CD4-positive, alpha-beta T cell treated with Interleukin-1 beta for 1 hour (primary cell): ENCODE measurements around the gene IFNAR2.
"Not testable (repeated sequence)": the region's sequence is repeated elsewhere in the genome, so short reads cannot be mapped to it uniquely, and the experiment has no call there.

Experiments used
- DNase-seq, 2 donors: peaks; one replicate each; pipeline ENCODE4 v3.0.0-alpha.2; 2020 to 2022

Gene IFNAR2

DNA sequence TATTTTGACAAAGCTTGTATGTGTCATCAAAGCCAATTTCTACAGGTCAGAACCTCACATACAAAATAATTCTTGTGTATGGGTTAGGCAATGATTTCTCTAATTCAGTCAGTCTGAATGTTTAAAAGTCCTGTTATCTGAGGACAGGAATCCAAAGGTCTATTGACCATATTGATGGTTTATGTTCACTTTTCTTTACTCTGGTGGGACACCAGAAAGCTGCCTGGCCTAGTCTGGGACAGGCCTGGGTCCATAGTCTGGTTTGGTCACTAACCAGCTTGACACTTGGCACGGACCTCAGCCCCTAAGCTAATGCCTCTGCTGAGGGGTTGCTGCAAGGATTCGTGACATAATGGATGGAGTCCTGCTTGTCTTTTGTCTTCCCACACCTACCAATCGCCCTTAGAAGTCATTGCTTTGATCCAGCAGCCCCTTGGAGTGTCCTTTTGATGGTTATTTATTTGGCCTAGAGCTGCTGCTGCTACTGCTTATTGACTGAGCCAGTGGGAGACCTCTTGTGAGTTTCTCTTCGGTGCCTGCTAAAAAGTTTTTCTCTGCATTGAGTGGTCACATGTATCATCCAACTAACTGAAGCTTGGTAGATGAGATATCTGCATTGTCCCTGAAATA lies 15.7 kb downstream of the IFNAR2 start:
- no peak for DNase-seq

DNA sequence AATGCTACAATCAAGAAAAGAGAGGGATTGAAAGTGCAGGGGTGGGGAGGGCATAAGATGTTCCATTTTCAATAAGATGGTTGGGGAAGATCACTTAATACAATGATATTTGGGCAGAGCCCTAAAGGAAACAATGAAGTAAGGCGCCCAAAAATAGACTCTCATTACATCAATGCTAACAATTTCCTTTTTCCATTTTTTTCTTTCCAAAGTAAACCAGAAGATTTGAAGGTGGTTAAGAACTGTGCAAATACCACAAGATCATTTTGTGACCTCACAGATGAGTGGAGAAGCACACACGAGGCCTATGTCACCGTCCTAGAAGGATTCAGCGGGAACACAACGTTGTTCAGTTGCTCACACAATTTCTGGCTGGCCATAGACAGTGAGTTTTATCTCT lies 16.8 kb downstream of the IFNAR2 start:
- DNase-seq: no peak

- DNase-seq: no peak
These were observed 17.2 kb downstream of the IFNAR2 start for GRCh38 chr21:33246963-33247362.

DNA sequence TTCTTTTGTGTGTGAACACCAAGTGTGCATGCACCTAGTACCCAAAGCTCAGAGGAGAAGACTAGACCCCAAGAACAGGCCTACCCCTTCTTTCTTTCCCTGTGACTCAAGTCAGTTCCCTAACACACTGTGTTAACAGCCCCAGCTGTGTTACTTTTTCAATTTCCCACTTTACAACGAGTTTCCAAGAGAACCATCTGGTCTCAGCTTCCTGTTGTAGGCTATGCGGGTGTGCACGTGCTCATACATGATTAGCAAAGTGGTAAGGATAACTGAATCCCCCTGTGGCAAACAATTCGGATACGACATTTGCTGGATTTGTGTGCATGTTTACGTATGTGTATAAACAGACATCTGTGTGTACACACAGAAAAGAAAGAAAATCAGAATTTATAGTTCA lies 17.9 kb downstream of the IFNAR2 start:
- DNase-seq: no peak

DNA sequence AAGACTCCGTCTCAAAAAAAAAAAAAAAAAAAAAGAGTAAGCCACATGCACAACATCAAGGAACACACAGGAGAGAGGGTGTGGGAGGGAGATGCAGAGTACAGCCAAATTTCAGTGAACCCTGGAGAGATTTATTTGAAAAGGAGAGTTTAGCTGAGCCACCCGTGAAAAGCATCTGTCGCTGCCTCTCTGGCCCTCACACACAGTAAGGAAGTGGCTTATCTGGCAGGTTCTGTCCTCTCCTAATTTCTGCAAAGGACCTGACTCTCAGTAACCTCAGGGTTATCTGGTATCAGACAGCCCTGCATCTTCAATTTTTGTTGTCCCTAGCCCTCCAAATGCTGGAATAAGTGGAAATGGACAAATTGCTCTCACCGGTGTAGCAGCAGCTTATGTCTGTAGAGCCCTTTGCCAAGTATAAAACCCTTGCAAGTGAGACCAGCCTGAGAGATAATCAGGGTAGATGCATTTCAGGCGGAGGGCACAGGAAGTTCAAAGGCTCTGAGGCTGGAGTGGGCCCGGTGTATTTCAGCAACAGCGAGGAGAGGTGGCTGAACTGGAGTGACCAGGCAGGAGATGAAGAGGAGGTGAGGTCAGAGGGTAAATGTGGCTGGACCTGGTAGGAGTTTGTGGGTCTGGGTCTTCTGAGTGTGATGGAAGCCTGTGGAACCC lies 19.7 kb downstream of the IFNAR2 start:
- no peak for DNase-seq

- no peak for DNase-seq
These were observed 21.4 kb downstream of the IFNAR2 start for GRCh38 chr21:33251119-33251518.

GRCh38 chr21:33253382-33253781 lies 23.6 kb downstream of the IFNAR2 start:
- not testable (repeated sequence) for DNase-seq

GRCh38 chr21:33254766-33255165 lies 25.0 kb downstream of the IFNAR2 start:
- DNase-seq: no peak

GRCh38 chr21:33255404-33255803 lies 25.7 kb downstream of the IFNAR2 start:
- DNase-seq: no peak

GRCh38 chr21:33256019-33256418 lies 26.3 kb downstream of the IFNAR2 start:
- DNase-seq: no peak

GRCh38 chr21:33257094-33257803 lies 27.5 kb downstream of the IFNAR2 start:
- DNase-seq: no peak

GRCh38 chr21:33258475-33258874 lies 28.7 kb downstream of the IFNAR2 start:
- no peak for DNase-seq

DNA sequence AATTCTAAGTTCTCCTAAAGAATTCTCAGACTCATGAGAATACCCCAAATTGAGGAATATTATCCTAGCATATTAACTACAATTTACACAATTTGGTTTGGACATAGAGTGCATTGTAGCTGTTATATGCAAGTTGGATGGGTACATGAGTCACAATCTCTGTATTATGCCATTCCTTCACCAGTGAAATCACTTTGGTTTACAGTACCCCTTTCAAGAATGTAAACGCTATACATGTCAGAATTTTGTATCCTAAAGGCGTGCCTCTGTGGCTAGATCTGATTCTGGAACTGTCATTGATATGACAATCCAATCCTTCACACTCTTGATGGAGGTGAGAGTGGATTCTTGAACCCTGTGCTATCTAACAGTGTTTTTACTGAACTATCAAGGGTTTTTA lies 29.7 kb downstream of the IFNAR2 start:
- DNase-seq: no peak

DNA sequence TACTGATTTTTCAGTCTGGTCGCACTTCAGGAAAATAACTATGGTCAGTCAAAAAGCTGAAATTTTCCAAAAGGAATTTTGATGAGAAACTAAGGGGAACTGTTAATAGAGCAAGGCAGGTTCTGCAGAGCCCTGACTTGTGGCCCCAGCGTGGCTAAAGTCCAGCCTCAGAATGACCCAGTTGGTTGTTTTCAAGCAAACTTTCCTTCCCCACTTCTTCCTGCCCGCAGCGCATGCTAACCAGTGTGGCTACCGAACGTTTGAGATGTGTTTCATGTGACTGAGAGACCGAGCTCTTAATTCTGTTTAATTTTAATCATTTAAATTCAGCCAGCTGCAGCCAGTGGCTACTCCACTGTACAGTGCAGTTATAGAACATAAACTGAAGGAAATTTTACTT lies 30.3 kb downstream of the IFNAR2 start:
- no peak for DNase-seq

- DNase-seq: peak in 1 of 2 donors; percentile 38
These were observed 31.9 kb downstream of the IFNAR2 start for GRCh38 chr21:33261635-33262034.

DNA sequence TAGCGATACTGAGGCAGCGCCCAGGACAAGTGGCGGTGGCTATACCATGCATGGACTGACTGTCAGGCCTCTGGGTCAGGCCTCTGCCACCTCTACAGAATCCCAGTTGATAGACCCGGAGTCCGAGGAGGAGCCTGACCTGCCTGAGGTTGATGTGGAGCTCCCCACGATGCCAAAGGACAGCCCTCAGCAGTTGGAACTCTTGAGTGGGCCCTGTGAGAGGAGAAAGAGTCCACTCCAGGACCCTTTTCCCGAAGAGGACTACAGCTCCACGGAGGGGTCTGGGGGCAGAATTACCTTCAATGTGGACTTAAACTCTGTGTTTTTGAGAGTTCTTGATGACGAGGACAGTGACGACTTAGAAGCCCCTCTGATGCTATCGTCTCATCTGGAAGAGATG lies 33.2 kb downstream of the IFNAR2 start:
- DNase-seq: no peak

DNA sequence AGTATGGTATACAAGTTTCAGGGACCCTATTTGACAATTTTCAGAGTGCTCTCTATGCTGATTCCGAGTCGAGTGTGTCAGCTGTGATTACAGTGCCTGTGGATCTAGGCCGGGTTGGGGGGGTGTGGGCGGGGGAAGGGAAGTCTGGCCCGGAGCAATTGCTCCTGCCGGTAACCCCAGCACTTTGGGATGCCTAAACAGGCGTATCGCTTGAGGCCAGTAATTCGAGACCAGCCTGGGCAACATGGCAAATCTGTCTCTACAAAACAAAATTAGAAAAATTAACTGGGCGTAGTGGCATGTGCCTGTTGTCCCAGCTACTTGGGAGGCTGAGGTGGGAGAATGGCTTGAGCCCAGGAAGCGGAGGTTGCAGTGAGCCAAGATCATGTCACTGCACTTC lies 34.8 kb downstream of the IFNAR2 start:
- no peak for DNase-seq

DNA sequence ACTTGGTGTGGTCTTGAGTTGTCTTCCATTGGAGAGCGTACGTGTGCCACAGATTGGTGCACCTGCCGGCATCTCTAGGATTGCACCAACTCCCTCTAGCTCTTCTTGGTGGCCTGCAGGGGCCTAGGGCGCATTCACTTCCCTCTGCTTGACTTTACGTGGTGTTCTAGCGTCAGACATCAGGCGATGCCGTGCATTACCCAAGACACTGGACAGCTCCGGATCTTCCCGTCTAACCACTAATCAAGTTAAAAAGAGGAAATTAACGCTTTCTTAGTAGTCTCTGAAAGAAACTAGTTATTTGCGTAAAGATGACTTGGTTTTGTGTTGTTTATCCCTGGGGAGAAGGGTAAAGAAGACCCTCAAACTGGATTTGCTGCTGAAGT lies 35.9 kb downstream of the IFNAR2 start:
- DNase-seq: peak; percentile 45 to 82

DNA sequence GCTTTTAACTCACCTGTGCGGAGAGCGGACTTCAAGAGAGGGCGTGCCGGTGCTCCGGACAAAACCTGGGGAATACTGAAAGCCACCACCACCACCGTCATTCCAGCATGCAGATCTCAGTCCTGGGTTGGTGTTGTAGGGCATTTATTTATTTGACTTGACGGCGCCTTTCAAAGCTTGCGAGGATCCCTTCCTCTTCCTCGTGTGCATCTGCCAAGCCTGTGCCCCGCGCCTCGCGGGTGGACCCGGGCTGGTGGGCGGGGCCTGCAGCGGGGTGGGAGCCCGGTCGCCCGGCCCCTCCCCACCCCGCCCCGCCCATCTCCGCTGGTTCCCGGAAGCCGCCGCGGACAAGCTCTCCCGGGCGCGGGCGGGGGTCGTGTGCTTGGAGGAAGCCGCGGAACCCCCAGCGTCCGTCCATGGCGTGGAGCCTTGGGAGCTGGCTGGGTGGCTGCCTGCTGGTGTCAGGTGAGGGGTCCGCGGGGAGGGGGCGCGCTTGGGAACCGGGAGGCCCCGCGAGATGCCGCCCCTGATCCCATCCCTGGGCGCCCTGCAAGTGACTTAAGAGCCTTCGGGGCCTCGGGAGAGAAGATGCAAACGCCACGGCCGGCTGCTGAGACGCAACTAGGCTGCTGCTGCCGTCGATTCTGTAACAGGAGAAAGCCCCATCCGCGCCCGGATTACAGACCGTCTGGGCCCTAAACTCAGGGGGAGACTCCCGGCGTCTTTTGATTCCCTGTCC lies 36.5 kb downstream of the IFNAR2 start, which contains the start of gene IL10RB:
Gene IL10RB (plus strand): TSS at position 318 of the 739 bp plus-strand sequence. CDS start 99 bp downstream, at position 417.
- DNase-seq: peak; percentile 76 to 80

- peak; percentile 36 to 37 for DNase-seq
These were observed 37.0 kb downstream of the IFNAR2 start for GRCh38 chr21:33266789-33267135.

- no peak for DNase-seq
These were observed 37.5 kb downstream of the IFNAR2 start for GRCh38 chr21:33267250-33267649.

- no peak for DNase-seq
These were observed 38.6 kb downstream of the IFNAR2 start for GRCh38 chr21:33268393-33268736.

DNA sequence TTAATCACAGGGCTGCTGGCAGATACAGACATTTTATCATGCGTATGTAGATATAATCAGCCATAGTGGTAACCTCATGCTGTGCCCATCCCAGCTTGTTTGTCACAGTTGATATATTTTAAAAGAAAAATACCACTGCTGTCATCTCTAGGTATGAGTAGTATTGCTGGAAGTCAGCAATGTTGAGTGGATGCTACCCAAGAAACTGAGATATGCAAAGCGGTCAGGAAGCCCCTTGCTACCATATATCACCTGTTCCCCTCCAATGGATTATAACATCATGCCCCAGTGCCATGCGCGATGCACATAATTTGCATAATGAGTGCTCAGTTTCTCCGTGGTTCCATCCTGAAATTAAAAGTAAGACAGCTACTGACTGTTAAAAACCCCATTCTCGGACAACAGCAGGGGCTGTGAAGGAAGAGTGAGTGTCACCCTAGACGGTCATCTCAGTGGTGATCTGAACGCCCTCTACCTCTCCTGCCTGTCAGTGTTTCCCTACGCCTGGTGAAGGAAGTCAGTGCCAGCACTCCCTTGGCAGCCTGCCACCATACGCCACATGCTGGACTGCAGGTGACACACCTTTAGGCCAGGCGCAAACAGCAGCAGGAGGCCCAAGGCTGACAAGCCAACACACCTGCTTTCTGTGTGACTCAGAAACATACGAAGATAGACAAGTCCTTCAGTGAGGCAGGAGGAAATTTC lies 39.2 kb downstream of the IFNAR2 start:
- peak; percentile 27 to 42 for DNase-seq
